K562 (cell line): ENCODE measurements around the gene OSGEPL1. TPM values are rescaled to one million over a fixed set of nuclear protein-coding genes. Genes with fewer than 3 reads are reported as not detected.

Source experiments
- ARID4B ChIP-seq: sonication (generic); formaldehyde crosslinking; IDR thresholded peaks from 2 replicates; pipeline ENCODE4 v1.8.0; 2022; ENCODE audit warnings: mild to moderate bottlenecking, missing genetic modification reagents
- CBX1 ChIP-seq: sonication (generic); IDR thresholded peaks from 2 replicates; pipeline ENCODE4 v1.6.1; 2016; ENCODE audit warnings: antibody characterized with exemption, low read depth, mild to moderate bottlenecking
- CTBP1 ChIP-seq: fragments of 450-650 bp; IDR thresholded peaks from 2 replicates; pipeline ENCODE4 v1.6.1; 2016; ENCODE audit warnings: borderline replicate concordance
- FUS ChIP-seq: fragments of 200-400 bp; formaldehyde crosslinking; optimal IDR thresholded peaks from 2 replicates; pipeline ENCODE3; 2017; ENCODE audit warnings: low read depth, low read length
- HDGF ChIP-seq: fragments of 450-650 bp; IDR thresholded peaks from 2 replicates; pipeline ENCODE4 v1.6.1; 2016
- MED1 ChIP-seq: sonication (generic); formaldehyde crosslinking; IDR thresholded peaks from 2 replicates; pipeline ENCODE4 v1.8.1; 2023; ENCODE audit warnings: missing genetic modification reagents, borderline replicate concordance
- NCOA1 ChIP-seq: fragments of 450-650 bp; IDR thresholded peaks from 2 replicates; pipeline ENCODE4 v1.6.1; 2016; ENCODE audit warnings: low read depth
- NFE2 ChIP-seq: IDR thresholded peaks from 2 replicates; pipeline ENCODE4 v1.6.1; 2014; ENCODE audit warnings: antibody characterized with exemption, low read depth
- NFIX ChIP-seq: fragments of 250-450 bp; sonication (Bioruptor Pico); IDR thresholded peaks from 2 replicates; pipeline ENCODE4 v1.4.0; 2020; ENCODE audit warnings: low read depth, mild to moderate bottlenecking, moderate library complexity
- NONO ChIP-seq, 2 experiments: fragments of 200-400 bp in 1 of 2; fragments of 450-650 bp in 1 of 2; formaldehyde crosslinking in 1 of 2; IDR thresholded peaks; 2 replicates each; pipeline ENCODE4 v1.6.1; 2017; ENCODE audit warnings: low read depth in 2 of 2, mild to moderate bottlenecking in 2 of 2, moderate library complexity in 2 of 2, low read length in 1 of 2
- NRF1 ChIP-seq, 2 experiments: fragments of 450-650 bp; IDR thresholded peaks in 1 of 2; conservative IDR thresholded peaks in 1 of 2; 2 replicates each; pipeline ENCODE4 v1.6.1; 2014; ENCODE audit warnings: mild to moderate bottlenecking in 2 of 2
- POLR2AphosphoS2 ChIP-seq: IDR thresholded peaks from 2 replicates; pipeline ENCODE4 v1.6.1; 2012; ENCODE audit warnings: low read length, improper control_type of control experiment
- PTRF ChIP-seq: fragments of 450-650 bp; IDR thresholded peaks from 2 replicates; pipeline ENCODE4 v1.6.1; 2016; ENCODE audit warnings: mild to moderate bottlenecking, missing genetic modification characterization, missing compliant biosample characterization
- RBM25 ChIP-seq: fragments of 200-400 bp; formaldehyde crosslinking; IDR thresholded peaks from 2 replicates; pipeline ENCODE4 v1.6.1; 2018; ENCODE audit warnings: low read length, low read depth, moderate library complexity; ENCODE audit not compliant: severe bottlenecking
- TARDBP ChIP-seq: fragments of 450-650 bp; IDR thresholded peaks from 2 replicates; pipeline ENCODE4 v1.6.1; 2016
- TRIM24 ChIP-seq, 2 experiments: fragments of 450-650 bp; IDR thresholded peaks; 2 replicates each; pipeline ENCODE4 v1.6.1; 2016
- ZFX ChIP-seq: sonication (generic); formaldehyde crosslinking; IDR thresholded peaks from 2 replicates; pipeline ENCODE4 v1.8.0; 2022; ENCODE audit warnings: mild to moderate bottlenecking, missing genetic modification reagents, moderate library complexity
- ZNF134 ChIP-seq: fragments of 250-450 bp; sonication (Bioruptor Pico); conservative IDR thresholded peaks from 2 replicates; pipeline ENCODE4 v1.4.0; 2020
- ZNF239 ChIP-seq: fragments of 250-450 bp; sonication (Bioruptor Pico); IDR thresholded peaks from 2 replicates; pipeline ENCODE4 v1.4.0; 2020; ENCODE audit warnings: mild to moderate bottlenecking
- ZNF263 ChIP-seq: sonication (generic); formaldehyde crosslinking; IDR thresholded peaks from 2 replicates; pipeline ENCODE4 v1.8.0; 2022; ENCODE audit warnings: mild to moderate bottlenecking, missing genetic modification reagents, borderline replicate concordance
- ZNF586 ChIP-seq: fragments of 450-650 bp; formaldehyde crosslinking; conservative IDR thresholded peaks from 2 replicates; pipeline ENCODE4 v1.4.0; 2020; ENCODE audit warnings: mild to moderate bottlenecking, moderate library complexity
- ZNF76 ChIP-seq: fragments of 250-450 bp; sonication (Bioruptor Pico); IDR thresholded peaks from 2 replicates; pipeline ENCODE4 v1.4.0; 2020; ENCODE audit warnings: mild to moderate bottlenecking, moderate library complexity, borderline replicate concordance
- polyA plus RNA-seq, 8 experiments: library from polyadenylated mRNA; depleted of rRNA in 4 of 8; stranded (reverse) in 5 of 8; unstranded in 3 of 8; fragments of >200 nt; fragmentation: Nextera tagmentation in 2 of 8; fragmentation: Illumina TruSeq in 1 of 8; extraction: Ambion mirVana in 2 of 8; extraction: Trizol in 1 of 8; gene quantifications; 2 replicates each; pipeline versions ENCODE4 v1.2.1 to v1.2.3, GENCODE V29; 2011 to 2014; ENCODE audit warnings: inconsistent platforms in 1 of 8, missing spikeins in 1 of 8
- total RNA-seq, 7 experiments: library from RNA; depleted of rRNA in 6 of 7; stranded (reverse); fragments of >200 nt in 6 of 7; fragmentation: Illumina TruSeq in 2 of 7; extraction: Trizol in 2 of 7; gene quantifications; 2 replicates each; pipeline versions ENCODE4 v1.2.1 to v1.2.3, GENCODE V29; 2011 to 2021; ENCODE audit warnings: low replicate concordance in 1 of 7
- TF ChIP-seq, protein P1 (sequence below): fragments of 250-450 bp; sonication (Bioruptor Pico); IDR thresholded peaks from 2 replicates; pipeline ENCODE4 v1.8.0; 2022; ENCODE audit warnings: moderate library complexity, mild to moderate bottlenecking, inconsistent platforms
- TF ChIP-seq, protein P2 (sequence below): fragments of 250-450 bp; sonication (Bioruptor Pico); IDR thresholded peaks from 2 replicates; pipeline ENCODE4 v1.4.0; 2020

Gene OSGEPL1
- total and polyA plus RNA-seq, 9 of the 15 experiments (the other 6 are each of a cell fraction or from before 2014, with no cell fraction given): 2.5 to 10.8 (median 6.5) TPM

DNA sequence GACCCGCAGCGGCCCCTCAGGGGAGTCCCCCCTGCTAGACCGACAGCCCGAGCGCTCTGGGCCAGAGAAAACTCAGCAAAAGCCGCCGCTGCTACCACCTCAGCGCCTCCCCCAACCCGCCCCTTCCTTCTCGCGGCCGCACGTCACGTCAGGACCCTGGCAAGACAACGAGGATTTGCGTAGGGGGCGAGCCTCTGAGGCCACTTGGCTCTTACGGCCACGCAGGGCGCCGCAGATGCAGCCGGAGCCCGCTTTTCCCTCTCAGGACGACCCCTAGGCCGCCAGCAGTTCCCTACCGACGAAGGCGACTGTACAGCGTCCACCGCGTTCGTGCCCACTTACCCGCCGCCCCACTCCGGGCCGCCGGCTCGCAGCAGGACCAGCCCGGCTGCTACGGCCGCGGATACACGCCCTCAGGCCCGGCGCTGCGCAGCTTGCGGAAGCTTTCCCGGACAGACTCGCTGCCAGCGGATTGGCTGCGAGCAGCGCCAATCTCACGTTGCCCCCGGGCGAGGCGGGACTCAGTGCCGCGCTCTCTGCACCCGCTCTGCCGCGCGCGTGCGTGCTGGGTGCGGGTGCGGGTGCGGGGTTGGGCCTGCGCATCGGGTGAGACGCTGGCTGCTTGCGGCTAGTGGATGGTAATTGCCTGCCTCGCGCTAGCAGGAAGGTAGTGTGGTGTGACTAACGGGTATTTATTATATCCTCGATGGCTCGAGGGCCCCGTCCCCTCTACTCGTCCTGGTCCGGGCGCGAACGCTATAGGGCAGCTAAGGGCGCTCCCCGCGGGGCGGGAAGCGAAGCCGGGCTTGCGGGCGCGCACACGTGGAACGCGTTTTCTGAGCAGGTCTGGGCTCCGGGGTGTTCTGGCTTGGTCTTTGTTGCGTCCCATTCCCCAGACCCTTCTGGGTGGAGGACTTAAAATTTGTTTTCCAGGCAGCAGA is 21.6 kb upstream of the OSGEPL1 start, which contains the start of the genes ORMDL1 and PMS1 (continued):
- TF ChIP-seq, protein P1, sequence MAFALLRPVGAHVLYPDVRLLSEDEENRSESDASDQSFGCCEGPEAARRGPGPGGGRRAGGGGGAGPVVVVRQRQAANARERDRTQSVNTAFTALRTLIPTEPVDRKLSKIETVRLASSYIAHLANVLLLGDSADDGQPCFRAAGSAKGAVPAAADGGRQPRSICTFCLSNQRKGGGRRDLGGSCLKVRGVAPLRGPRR (CRISPR knock-in tag): no peak
- TF ChIP-seq MED1 (CRISPR knock-in tag) (no peak), NFE2 (no peak), FUS (no peak), NFIX (CRISPR knock-in tag) (no peak), NCOA1 (no peak), TRIM24 (IDR thresholded peaks at IDR 0.05) (peak in 1 of 2 experiments; percentile 10; a peak in 1 of 4 replicates), CTBP1 (peak; percentile 92), POLR2AphosphoS2 (no peak), NRF1 (conservative IDR thresholded peaks at IDR 0.05 in 1 of 2, IDR thresholded peaks at IDR 0.05 in 1 of 2) (peak; percentile 96 to 97), ZNF76 (CRISPR knock-in tag) (no peak), ZNF263 (CRISPR knock-in tag) (peak; percentile 2; the same call in 1 of the 2 replicates), ZFX (CRISPR knock-in tag) (peak; percentile 96), ARID4B (CRISPR knock-in tag) (peak; percentile 29; the same call in 1 of the 2 replicates), HDGF (no peak), PTRF (tag) (no peak), RBM25 (peak; percentile 97), NONO (IDR thresholded peaks at IDR 0.05; ENCODE audit: low read depth in 2 of 2, low read length in 1 of 2) (peak; percentile 68; a peak in 3 of 4 replicates), ZNF239 (CRISPR knock-in tag) (no peak), TARDBP (0 out of 2 replicates have a peak, but pooled peaks have one; percentile 30), CBX1 (peak; percentile 18; the same call in 1 of the 2 replicates), ZNF586 (CRISPR knock-in tag) (no peak), ZNF134 (no peak)
- TF ChIP-seq, protein P2, sequence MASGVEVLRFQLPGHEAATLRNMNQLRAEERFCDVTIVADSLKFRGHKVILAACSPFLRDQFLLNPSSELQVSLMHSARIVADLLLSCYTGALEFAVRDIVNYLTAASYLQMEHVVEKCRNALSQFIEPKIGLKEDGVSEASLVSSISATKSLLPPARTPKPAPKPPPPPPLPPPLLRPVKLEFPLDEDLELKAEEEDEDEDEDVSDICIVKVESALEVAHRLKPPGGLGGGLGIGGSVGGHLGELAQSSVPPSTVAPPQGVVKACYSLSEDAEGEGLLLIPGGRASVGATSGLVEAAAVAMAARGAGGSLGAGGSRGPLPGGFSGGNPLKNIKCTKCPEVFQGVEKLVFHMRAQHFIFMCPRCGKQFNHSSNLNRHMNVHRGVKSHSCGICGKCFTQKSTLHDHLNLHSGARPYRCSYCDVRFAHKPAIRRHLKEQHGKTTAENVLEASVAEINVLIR (CRISPR knock-in tag): no peak
